SK-N-SH (cell line): ENCODE measurements around the gene ARIH2. TPM values are rescaled to one million over a fixed set of nuclear protein-coding genes. Genes with fewer than 3 reads are reported as not detected.

Experiments used
- CTCF ChIA-PET: fragments of 300-600, 350-600 bp; formaldehyde crosslinking; extraction: SDS; loops from one replicate; lab custom pipeline; 2021; lab: Yijun Ruan, JAX
- POLR2A ChIA-PET: fragments of 350-600 bp; sonication (Branson Sonifier 250); formaldehyde crosslinking; extraction: SDS; loops from one replicate; lab custom pipeline; 2020; ENCODE audit warnings: antibody characterized with exemption, inconsistent platforms; lab: Yijun Ruan, JAX
- DNase-seq: peaks from one replicate; pipeline ENCODE4 v3.0.0; 2012
- H2AFZ ChIP-seq: fragments of 200-600 bp; sonication (generic); 2 replicates; pipeline ENCODE4 v1.8.1; 2016; ENCODE audit warnings: antibody characterized with exemption, mild to moderate bottlenecking, low read depth
- H3F3A ChIP-seq: fragments of 200-600 bp; sonication (generic); replicated peaks from 2 replicates; pipeline ENCODE3; 2016; ENCODE audit warnings: antibody characterized with exemption, mild to moderate bottlenecking; ENCODE audit not compliant: insufficient read depth
- H3K27ac ChIP-seq, 2 experiments: fragments of 200-500 bp in 1 of 2; fragments of 200-600 bp in 1 of 2; sonication (Bioruptor generic) in 1 of 2; sonication (generic), shearing (Covaris generic) in 1 of 2; 2 replicates each; pipeline versions ENCODE4 v1.5.1 to v1.6.1; 2014 to 2016; ENCODE audit warnings: low read depth in 2 of 2, inconsistent platforms in 1 of 2, low read length in 1 of 2, mild to moderate bottlenecking in 1 of 2, mixed read lengths in 1 of 2
- H3K27me3 ChIP-seq: fragments of 200-600 bp; sonication (generic), shearing (Covaris generic); 2 replicates; pipeline ENCODE4 v1.6.1; 2016; ENCODE audit warnings: mixed run types; ENCODE audit not compliant: insufficient read depth
- H3K36me3 ChIP-seq, 2 experiments: fragments of 200-500 bp in 1 of 2; fragments of 200-600 bp in 1 of 2; sonication (Bioruptor generic) in 1 of 2; sonication (generic) in 1 of 2; replicated peaks in 1 of 2; 2 replicates each; pipeline versions ENCODE3 to v1.5.1; 2014 to 2016; ENCODE audit warnings: low read length in 1 of 2, mild to moderate bottlenecking in 1 of 2; ENCODE audit not compliant: insufficient read depth in 2 of 2, control insufficient read depth in 1 of 2
- H3K4me1 ChIP-seq, 2 experiments: fragments of 200-500 bp in 1 of 2; fragments of 200-600 bp in 1 of 2; sonication (Bioruptor generic) in 1 of 2; sonication (generic), shearing (Covaris generic) in 1 of 2; 2 replicates each; pipeline versions ENCODE4 v1.5.1 to v1.6.1; 2014 to 2016; ENCODE audit warnings: low read depth in 1 of 2, low read length in 1 of 2, mixed run types in 1 of 2; ENCODE audit not compliant: insufficient read depth in 2 of 2, control insufficient read depth in 1 of 2
- H3K4me2 ChIP-seq: fragments of 200-600 bp; sonication (generic), shearing (Covaris generic); 2 replicates; pipeline ENCODE4 v1.6.1; 2017; ENCODE audit warnings: mixed run types
- H3K4me3 ChIP-seq, 2 experiments: fragments of 200-500 bp in 1 of 2; fragments of 200-600 bp in 1 of 2; sonication (Bioruptor generic) in 1 of 2; sonication (generic), shearing (Covaris generic) in 1 of 2; 2 replicates each; pipeline versions ENCODE4 v1.5.1 to v1.8.1; 2014 to 2016; ENCODE audit warnings: low read depth in 2 of 2, inconsistent platforms in 1 of 2, low read length in 1 of 2, mild to moderate bottlenecking in 1 of 2, mixed read lengths in 1 of 2, moderate library complexity in 1 of 2
- H3K79me2 ChIP-seq: fragments of 200-600 bp; sonication (generic); 2 replicates; pipeline ENCODE4 v1.8.1; 2017; ENCODE audit warnings: mild to moderate bottlenecking; ENCODE audit not compliant: insufficient read depth
- H3K9ac ChIP-seq: fragments of 200-600 bp; sonication (generic); 2 replicates; pipeline ENCODE4 v1.6.1; 2017; ENCODE audit warnings: mixed run types
- H3K9me2 ChIP-seq: fragments of 200-600 bp; sonication (generic); 2 replicates; pipeline ENCODE4 v1.6.1; 2017; ENCODE audit warnings: mixed run types
- H3K9me3 ChIP-seq: fragments of 200-600 bp; sonication (generic); 2 replicates; pipeline ENCODE4 v1.6.1; 2017; ENCODE audit warnings: mixed run types, mild to moderate bottlenecking, moderate library complexity
- H4K20me1 ChIP-seq: fragments of 200-600 bp; sonication (generic); 2 replicates; pipeline ENCODE4 v1.6.1; 2017; ENCODE audit warnings: mild to moderate bottlenecking, mixed run types; ENCODE audit not compliant: insufficient read depth
- CHD2 ChIP-seq: fragments of 150-350 bp; IDR thresholded peaks from 2 replicates; pipeline ENCODE4 v1.6.1; 2018; ENCODE audit warnings: low read length; ENCODE audit not compliant: partially characterized antibody
- ELF1 ChIP-seq: IDR thresholded peaks from 2 replicates; pipeline ENCODE4 v1.4.0; 2012
- EZH2phosphoT487 ChIP-seq: fragments of 200-600 bp; sonication (generic); IDR thresholded peaks from 2 replicates; pipeline ENCODE4 v1.6.1; 2017; ENCODE audit warnings: low read depth, mixed run types, mild to moderate bottlenecking, antibody characterized with exemption, moderate library complexity, borderline replicate concordance
- FOSL2 ChIP-seq: IDR thresholded peaks from 2 replicates; pipeline ENCODE4 v1.4.0; 2012; ENCODE audit warnings: low read depth, mild to moderate bottlenecking, moderate library complexity, borderline replicate concordance
- FOXM1 ChIP-seq: IDR thresholded peaks from 2 replicates; pipeline ENCODE4 v1.4.0; 2012; ENCODE audit warnings: low read depth, mild to moderate bottlenecking
- MXI1 ChIP-seq: IDR thresholded peaks from 2 replicates; pipeline ENCODE4 v1.6.1; 2012; ENCODE audit warnings: mild to moderate bottlenecking, low read depth, low read length, improper control_type of control experiment
- NFIC ChIP-seq: IDR thresholded peaks from 2 replicates; pipeline ENCODE4 v1.4.0; 2012; ENCODE audit warnings: borderline replicate concordance
- RAD21 ChIP-seq: IDR thresholded peaks from 2 replicates; pipeline ENCODE4 v1.6.1; 2012; ENCODE audit warnings: mild to moderate bottlenecking, low read length
- RFX5 ChIP-seq: IDR thresholded peaks from 2 replicates; pipeline ENCODE4 v1.6.1; 2012; ENCODE audit warnings: mild to moderate bottlenecking, improper control_type of control experiment, low read length
- SIN3A ChIP-seq: IDR thresholded peaks from 2 replicates; pipeline ENCODE4 v1.6.1; 2012; ENCODE audit warnings: low read depth, mild to moderate bottlenecking, low read length, moderate library complexity, borderline replicate concordance
- TAF1 ChIP-seq: IDR thresholded peaks from 2 replicates; pipeline ENCODE4 v1.6.1; 2012; ENCODE audit warnings: low read depth, mild to moderate bottlenecking, low read length, moderate library complexity, borderline replicate concordance
- TCF12 ChIP-seq: IDR thresholded peaks from 2 replicates; pipeline ENCODE4 v1.4.0; 2012
- YY1 ChIP-seq: IDR thresholded peaks from 2 replicates; pipeline ENCODE4 v1.4.0; 2012; ENCODE audit warnings: low read depth, mild to moderate bottlenecking
- WGBS: methylation state at CpG from one replicate; pipeline ENCODE4 v1.1.6; 2017; ENCODE audit warnings: low lambda C conversion rate; 5-methylcytosine and 5-hydroxymethylcytosine counted together
- polyA plus RNA-seq, 3 experiments: library from polyadenylated mRNA; depleted of rRNA; stranded (reverse); fragments of >200 nt; gene quantifications; 2 replicates each; pipeline ENCODE4 v1.2.3, GENCODE V29; 2012
- TF ChIP-seq, protein P1 (sequence below): IDR thresholded peaks from 2 replicates; pipeline ENCODE4 v1.4.0; 2012; ENCODE audit warnings: low read depth, borderline replicate concordance
- TF ChIP-seq, protein P2 (sequence below): IDR thresholded peaks from 2 replicates; pipeline ENCODE4; 2012
- TF ChIP-seq, protein P3 (sequence below): IDR thresholded peaks from 2 replicates; pipeline ENCODE4 v1.6.1; 2012; ENCODE audit warnings: mild to moderate bottlenecking, low read depth, low read length, moderate library complexity

The ARIH2 gene
- polyA plus RNA-seq, 1 of the 3 experiments (the other 2 are of a cell fraction) = 69.7 TPM

DNA sequence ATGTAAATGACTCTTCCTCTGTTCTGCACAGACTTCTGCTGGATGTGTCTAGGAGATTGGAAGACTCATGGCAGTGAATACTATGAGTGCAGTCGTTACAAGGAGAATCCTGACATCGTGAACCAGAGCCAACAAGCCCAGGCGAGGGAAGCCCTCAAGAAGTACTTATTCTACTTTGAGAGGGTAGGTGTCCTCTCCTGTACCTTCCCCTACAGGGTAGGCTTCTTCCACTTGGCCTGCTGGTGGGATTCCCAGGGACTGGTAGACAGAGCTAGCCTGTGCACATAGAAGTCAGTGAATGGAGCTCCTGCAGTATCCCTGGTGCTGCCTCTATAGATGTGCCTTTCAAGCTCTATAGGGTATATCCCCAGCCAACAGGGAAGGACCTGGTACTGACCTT lies 60.8 kb downstream of the ARIH2 start:
- POLR2A ChIA-PET = no interaction called here

DNA sequence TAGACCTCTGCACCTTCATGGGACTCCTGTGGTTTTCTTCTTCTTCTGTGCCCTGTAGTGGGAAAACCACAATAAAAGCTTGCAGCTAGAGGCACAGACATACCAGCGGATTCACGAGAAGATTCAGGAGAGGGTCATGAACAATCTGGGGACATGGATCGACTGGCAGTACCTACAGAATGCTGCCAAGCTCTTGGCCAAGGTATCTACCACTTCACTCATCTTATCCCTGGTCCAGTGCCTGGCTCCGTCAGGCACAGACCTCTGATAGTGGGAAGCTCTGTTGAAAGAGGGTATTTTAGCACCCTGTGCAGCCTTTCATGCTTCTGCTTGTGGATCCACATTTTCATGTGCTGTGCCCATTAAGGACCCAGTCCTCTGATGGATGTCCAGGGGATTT lies 61.7 kb downstream of the ARIH2 start:
- Histone ChIP-seq H3K36me3 (peaks cover 56 to 66% of the 10 kb centered on the region in 2 experiments), H3K4me3 (no peak overlapping the region), H3K9ac (no peak overlapping the region), H3K9me2 (no peaks in the 10 kb centered on the region), H3F3A (no peaks in the 10 kb centered on the region), H3K4me1 (no peaks in the 10 kb centered on the region), H3K79me2 (no peaks in the 10 kb centered on the region), H2AFZ (no peak overlapping the region), H3K9me3 (no peaks in the 10 kb centered on the region), H3K4me2 (no peak overlapping the region), H4K20me1 (no peaks in the 10 kb centered on the region), H3K27ac (no peak overlapping the region), H3K27me3 (no peaks in the 10 kb centered on the region)
- 85% methylated on average over 4 of the region's 4 CpGs for WGBS
- CTCF ChIA-PET = interaction anchor here (1.2 to 1.3 kb wide), 2 partner anchors 8 to 10 kb away, joined by 3 to 6 read pairs; no protein-coding TSS in a partner anchor
- TF ChIP-seq, protein P1, sequence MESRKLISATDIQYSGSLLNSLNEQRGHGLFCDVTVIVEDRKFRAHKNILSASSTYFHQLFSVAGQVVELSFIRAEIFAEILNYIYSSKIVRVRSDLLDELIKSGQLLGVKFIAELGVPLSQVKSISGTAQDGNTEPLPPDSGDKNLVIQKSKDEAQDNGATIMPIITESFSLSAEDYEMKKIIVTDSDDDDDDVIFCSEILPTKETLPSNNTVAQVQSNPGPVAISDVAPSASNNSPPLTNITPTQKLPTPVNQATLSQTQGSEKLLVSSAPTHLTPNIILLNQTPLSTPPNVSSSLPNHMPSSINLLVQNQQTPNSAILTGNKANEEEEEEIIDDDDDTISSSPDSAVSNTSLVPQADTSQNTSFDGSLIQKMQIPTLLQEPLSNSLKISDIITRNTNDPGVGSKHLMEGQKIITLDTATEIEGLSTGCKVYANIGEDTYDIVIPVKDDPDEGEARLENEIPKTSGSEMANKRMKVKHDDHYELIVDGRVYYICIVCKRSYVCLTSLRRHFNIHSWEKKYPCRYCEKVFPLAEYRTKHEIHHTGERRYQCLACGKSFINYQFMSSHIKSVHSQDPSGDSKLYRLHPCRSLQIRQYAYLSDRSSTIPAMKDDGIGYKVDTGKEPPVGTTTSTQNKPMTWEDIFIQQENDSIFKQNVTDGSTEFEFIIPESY = no peak
- DNase-seq = no peak
- POLR2A ChIA-PET = no interaction called here

More for the DNA sequence above, 60.8 kb downstream of the ARIH2 start:
- no peaks in the 10 kb centered on the region for H4K20me1 ChIP-seq
- no peak overlapping the region for H3K27ac ChIP-seq
- no peak overlapping the region for H2AFZ ChIP-seq
- H3K79me2 ChIP-seq = no peaks in the 10 kb centered on the region
- no peaks in the 10 kb centered on the region for H3F3A ChIP-seq
- H3K4me2 ChIP-seq = no peak overlapping the region
- CTCF ChIA-PET = interaction anchor here (0.6 to 1.3 kb wide), 3 partner anchors 9 to 53 kb away, joined by 3 to 6 read pairs (median 3); no protein-coding TSS in a partner anchor
- no peak overlapping the region for H3K9ac ChIP-seq
- DNase-seq = no peak
- 94% methylated on average over 3 of the region's 3 CpGs for WGBS
- H3K4me1 ChIP-seq = no peaks in the 10 kb centered on the region
- TF ChIP-seq YY1 (no peak), RFX5 (no peak), MXI1 (no peak), FOXM1 (no peak), EZH2phosphoT487 (no peak), RAD21 (no peak), NFIC (no peak), FOSL2 (no peak), TCF12 (no peak), SIN3A (no peak), CHD2 (no peak), TAF1 (no peak), ELF1 (no peak)
- TF ChIP-seq, protein P2, sequence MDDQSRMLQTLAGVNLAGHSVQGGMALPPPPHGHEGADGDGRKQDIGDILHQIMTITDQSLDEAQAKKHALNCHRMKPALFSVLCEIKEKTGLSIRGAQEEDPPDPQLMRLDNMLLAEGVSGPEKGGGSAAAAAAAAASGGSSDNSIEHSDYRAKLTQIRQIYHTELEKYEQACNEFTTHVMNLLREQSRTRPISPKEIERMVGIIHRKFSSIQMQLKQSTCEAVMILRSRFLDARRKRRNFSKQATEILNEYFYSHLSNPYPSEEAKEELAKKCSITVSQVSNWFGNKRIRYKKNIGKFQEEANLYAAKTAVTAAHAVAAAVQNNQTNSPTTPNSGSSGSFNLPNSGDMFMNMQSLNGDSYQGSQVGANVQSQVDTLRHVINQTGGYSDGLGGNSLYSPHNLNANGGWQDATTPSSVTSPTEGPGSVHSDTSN = no peak
- TF ChIP-seq, protein P3, sequence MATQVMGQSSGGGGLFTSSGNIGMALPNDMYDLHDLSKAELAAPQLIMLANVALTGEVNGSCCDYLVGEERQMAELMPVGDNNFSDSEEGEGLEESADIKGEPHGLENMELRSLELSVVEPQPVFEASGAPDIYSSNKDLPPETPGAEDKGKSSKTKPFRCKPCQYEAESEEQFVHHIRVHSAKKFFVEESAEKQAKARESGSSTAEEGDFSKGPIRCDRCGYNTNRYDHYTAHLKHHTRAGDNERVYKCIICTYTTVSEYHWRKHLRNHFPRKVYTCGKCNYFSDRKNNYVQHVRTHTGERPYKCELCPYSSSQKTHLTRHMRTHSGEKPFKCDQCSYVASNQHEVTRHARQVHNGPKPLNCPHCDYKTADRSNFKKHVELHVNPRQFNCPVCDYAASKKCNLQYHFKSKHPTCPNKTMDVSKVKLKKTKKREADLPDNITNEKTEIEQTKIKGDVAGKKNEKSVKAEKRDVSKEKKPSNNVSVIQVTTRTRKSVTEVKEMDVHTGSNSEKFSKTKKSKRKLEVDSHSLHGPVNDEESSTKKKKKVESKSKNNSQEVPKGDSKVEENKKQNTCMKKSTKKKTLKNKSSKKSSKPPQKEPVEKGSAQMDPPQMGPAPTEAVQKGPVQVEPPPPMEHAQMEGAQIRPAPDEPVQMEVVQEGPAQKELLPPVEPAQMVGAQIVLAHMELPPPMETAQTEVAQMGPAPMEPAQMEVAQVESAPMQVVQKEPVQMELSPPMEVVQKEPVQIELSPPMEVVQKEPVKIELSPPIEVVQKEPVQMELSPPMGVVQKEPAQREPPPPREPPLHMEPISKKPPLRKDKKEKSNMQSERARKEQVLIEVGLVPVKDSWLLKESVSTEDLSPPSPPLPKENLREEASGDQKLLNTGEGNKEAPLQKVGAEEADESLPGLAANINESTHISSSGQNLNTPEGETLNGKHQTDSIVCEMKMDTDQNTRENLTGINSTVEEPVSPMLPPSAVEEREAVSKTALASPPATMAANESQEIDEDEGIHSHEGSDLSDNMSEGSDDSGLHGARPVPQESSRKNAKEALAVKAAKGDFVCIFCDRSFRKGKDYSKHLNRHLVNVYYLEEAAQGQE = no peak
- no peak overlapping the region for H3K4me3 ChIP-seq
- H3K36me3 ChIP-seq = peaks cover 61 to 71% of the 10 kb centered on the region in 2 experiments
- no peaks in the 10 kb centered on the region for H3K9me3 ChIP-seq
- H3K9me2 ChIP-seq = no peaks in the 10 kb centered on the region
- no peaks in the 10 kb centered on the region for H3K27me3 ChIP-seq
